ENCODE data around the gene RPL11.

The RPL11 gene

DNA sequence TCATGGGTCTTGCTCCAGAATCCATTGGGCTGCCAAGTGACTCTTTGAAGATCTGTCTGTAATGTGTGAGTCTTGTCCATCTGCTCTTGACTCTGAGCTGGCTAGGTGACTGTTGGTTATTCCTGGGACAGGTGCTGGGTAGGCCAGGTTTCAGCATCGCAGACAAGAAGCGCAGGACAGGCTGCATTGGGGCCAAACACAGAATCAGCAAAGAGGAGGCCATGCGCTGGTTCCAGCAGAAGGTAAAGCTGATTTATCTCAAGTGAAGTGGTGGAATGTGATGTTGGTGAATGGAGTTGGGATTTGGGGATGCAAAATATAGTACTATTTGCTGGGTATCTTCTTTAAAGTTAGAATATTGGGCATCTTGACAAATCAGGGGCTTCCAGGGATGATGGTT lies 4.1 kb downstream of the RPL11 start:
- in situ Hi-C loops (cut with HindIII; ENCODE audit: low sequenced_read_pairs), result no loop called here
- TF ChIP-seq, protein P1, sequence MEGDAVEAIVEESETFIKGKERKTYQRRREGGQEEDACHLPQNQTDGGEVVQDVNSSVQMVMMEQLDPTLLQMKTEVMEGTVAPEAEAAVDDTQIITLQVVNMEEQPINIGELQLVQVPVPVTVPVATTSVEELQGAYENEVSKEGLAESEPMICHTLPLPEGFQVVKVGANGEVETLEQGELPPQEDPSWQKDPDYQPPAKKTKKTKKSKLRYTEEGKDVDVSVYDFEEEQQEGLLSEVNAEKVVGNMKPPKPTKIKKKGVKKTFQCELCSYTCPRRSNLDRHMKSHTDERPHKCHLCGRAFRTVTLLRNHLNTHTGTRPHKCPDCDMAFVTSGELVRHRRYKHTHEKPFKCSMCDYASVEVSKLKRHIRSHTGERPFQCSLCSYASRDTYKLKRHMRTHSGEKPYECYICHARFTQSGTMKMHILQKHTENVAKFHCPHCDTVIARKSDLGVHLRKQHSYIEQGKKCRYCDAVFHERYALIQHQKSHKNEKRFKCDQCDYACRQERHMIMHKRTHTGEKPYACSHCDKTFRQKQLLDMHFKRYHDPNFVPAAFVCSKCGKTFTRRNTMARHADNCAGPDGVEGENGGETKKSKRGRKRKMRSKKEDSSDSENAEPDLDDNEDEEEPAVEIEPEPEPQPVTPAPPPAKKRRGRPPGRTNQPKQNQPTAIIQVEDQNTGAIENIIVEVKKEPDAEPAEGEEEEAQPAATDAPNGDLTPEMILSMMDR (IDR thresholded peaks at IDR 0.05; ENCODE audit: low read depth, low read length, missing control alignments), result no peak
- H3K4me3 ChIP-seq (ENCODE audit: low read depth, low read length), result no peak overlapping the region
- DNase-seq (ENCODE audit: low read depth), result no peak

DNA sequence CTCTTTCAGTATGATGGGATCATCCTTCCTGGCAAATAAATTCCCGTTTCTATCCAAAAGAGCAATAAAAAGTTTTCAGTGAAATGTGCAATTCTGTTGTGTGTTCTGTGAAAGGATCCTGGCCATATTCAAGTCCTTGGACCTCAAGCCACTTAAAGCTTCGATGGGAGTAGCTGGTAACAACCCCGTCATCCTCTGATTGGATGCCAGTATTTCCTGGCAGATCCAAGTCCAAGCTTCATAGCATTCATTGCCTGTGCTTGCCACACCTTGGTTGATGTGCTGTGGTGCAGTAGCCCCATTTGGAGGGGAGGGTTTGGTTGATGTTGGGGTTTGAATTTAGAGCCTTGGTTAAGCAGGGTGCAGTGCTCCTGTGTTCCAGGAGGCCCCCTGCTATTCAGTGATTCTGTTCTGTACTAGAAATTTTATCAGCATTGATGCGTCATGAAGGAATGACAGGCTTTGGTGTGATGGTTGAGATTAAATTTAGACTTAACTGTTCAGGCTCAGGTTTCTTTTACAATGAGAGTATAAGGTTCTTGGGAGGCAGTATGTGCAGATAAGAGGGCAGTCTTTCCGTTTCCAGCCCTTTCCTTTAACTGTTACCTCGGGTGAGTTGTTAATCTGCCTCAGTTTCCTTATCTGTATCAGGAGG lies 4.9 kb downstream of the RPL11 start:
- in situ Hi-C loops (cut with HindIII; ENCODE audit: low sequenced_read_pairs), result no loop called here
- TF ChIP-seq, protein P1 (IDR thresholded peaks at IDR 0.05; ENCODE audit: low read depth, low read length, missing control alignments), result no peak
- no peak for DNase-seq (ENCODE audit: low read depth)
- H3K4me3 ChIP-seq (ENCODE audit: low read depth, low read length), result no peak overlapping the region

DNA sequence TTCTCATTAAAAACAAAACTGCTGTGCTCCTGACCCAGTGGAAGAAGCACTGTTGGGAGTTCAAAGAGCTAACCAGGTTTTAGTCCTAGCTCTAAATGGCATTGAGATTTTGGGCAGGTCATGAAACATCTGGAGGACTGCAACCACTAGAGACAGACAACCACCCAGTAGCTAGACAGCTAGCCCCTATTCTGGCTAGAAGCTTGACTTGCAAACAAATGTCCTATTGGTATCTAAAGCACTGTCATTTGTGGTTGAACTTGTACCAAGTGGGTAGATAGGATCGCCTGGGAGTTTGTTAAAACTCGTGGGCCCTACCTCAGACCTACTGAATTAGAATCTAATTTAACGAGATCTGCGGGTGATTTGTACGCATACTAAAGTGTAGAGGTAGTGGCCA lies 6.9 kb downstream of the RPL11 start:
- TF ChIP-seq, protein P1 (IDR thresholded peaks at IDR 0.05; ENCODE audit: low read depth, low read length, missing control alignments), result no peak
- no peak for DNase-seq (ENCODE audit: low read depth)
- H3K4me3 ChIP-seq (ENCODE audit: low read depth, low read length), result no peak overlapping the region
- in situ Hi-C loops (cut with HindIII; ENCODE audit: low sequenced_read_pairs), result no loop called here

DNA sequence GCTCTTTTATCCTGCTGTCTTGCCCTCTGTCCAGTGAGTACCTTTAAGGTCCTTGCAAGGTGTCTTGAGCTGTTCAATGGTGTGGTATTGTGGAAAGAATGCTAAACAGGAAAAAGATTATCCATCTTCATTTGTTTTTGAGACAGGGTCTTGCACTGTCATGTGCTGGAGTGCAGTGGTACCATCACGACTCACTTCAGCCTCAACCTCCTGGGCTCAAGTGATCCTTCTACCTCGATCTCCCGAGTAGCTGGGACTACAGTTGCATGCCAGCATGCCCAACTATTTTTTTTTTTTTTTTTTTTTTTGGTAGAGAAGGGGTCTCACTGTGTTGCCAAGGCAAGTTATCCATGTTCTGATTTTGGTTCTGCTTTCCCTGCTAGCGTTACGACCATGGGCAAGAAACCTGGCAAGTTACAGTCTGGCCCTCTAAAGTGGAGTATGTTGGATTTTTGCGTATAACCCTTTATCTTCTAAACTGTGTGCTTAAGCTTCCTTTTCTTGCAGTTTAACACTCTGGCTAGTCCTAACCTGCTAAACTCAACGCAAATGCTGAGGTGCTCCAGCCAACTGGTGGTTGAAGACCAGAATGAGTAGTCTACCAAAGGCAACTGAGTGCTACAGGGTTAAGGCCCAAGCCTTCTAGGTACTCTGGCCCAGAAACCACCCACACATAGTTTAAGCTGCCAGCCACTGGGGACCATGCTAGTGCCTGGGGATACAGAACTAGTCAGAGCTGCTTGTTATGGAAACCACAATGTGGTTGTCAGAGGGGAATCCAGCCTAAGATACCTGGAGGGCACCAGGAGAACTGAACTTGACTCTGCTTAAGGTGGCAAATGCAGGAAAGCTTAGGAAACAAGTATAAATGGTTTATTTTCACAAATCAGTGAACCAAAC lies 7.9 kb downstream of the RPL11 start:
- no peak for DNase-seq (ENCODE audit: low read depth)
- in situ Hi-C loops (cut with HindIII; ENCODE audit: low sequenced_read_pairs), result no loop called here
- TF ChIP-seq, protein P1 (IDR thresholded peaks at IDR 0.05; ENCODE audit: low read depth, low read length, missing control alignments), result no peak
- no peak overlapping the region for H3K4me3 ChIP-seq (ENCODE audit: low read depth, low read length)

DNA sequence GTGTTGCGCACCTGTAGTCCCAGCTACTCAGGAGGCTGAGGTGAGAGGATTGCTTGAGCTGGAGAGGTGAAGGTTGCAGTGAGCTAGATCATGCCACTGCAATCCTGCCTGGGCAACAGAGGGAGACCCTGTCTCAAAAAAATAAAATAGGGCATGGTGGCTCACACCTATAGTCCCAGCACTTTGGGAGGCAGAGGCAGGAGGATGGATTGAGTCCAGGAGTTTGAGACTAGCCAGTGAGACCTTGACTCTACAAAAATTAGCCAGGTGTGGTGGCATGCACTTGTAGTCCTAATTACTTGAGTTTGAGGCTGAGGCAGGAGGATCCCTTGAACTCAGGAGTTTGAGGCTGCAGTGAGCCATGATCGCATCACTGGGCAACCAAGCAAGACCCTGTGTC lies 9.7 kb downstream of the RPL11 start:
- TF ChIP-seq, protein P1 (IDR thresholded peaks at IDR 0.05; ENCODE audit: low read depth, low read length, missing control alignments), result no peak
- H3K4me3 ChIP-seq (ENCODE audit: low read depth, low read length), result no peak overlapping the region
- in situ Hi-C loops (cut with HindIII; ENCODE audit: low sequenced_read_pairs), result no loop called here
- no peak for DNase-seq (ENCODE audit: low read depth)

DNA sequence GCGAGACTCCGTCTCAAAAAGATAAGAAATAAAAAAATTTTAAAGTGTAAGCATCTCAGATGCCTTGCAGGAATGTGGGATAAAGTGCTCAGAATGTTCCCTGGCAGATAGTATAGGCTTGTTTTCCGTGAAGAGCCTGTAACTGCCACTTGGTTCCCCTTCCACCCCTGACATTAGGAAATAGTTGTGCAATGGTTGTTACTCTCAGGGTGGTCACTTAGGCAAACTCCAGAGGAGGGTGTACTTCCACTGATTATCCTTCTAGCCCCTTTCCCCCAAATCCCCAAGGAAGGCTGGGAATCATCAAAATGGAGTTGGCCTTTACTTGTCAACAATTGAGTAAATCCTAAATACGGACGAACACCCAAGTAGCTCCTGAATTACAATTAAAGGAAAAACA lies 10.4 kb downstream of the RPL11 start:
- H3K4me3 ChIP-seq (ENCODE audit: low read depth, low read length), result no peak overlapping the region
- in situ Hi-C loops (cut with HindIII; ENCODE audit: low sequenced_read_pairs), result no loop called here
- TF ChIP-seq, protein P1 (IDR thresholded peaks at IDR 0.05; ENCODE audit: low read depth, low read length, missing control alignments), result no peak
- no peak for DNase-seq (ENCODE audit: low read depth)

Data from astrocyte of the cerebellum (primary cell).